HEK293T (cell line): ENCODE data around the gene DECR2.

Experiments
- ARNT ChIP-seq: fragments of 450-650 bp; IDR thresholded peaks from 2 replicates; pipeline ENCODE4 v1.6.1; 2017; ENCODE audit warnings: mild to moderate bottlenecking
- BHLHE40 ChIP-seq: fragments of 450-650 bp; IDR thresholded peaks from 2 replicates; pipeline ENCODE4 v1.6.1; 2016; ENCODE audit warnings: mild to moderate bottlenecking, moderate library complexity, borderline replicate concordance
- CTBP1 ChIP-seq: fragments of 450-650 bp; IDR thresholded peaks from 2 replicates; pipeline ENCODE4 v1.6.1; 2016; ENCODE audit warnings: borderline replicate concordance
- FOXA1 ChIP-seq: fragments of 450-650 bp; IDR thresholded peaks from 2 replicates; pipeline ENCODE4 v1.6.1; 2016; ENCODE audit warnings: mild to moderate bottlenecking
- FOXK2 ChIP-seq: fragments of 450-650 bp; IDR thresholded peaks from 2 replicates; pipeline ENCODE4 v1.6.1; 2016; ENCODE audit warnings: mild to moderate bottlenecking
- FOXM1 ChIP-seq: fragments of 450-650 bp; IDR thresholded peaks from 2 replicates; pipeline ENCODE4 v1.6.1; 2017; ENCODE audit warnings: mild to moderate bottlenecking, borderline replicate concordance
- HDGF ChIP-seq: fragments of 450-650 bp; IDR thresholded peaks from 2 replicates; pipeline ENCODE4 v1.6.1; 2017; ENCODE audit warnings: antibody characterized with exemption, borderline replicate concordance
- L3MBTL2 ChIP-seq: fragments of 450-650 bp; conservative IDR thresholded peaks from 2 replicates; pipeline ENCODE4 v1.6.1; 2016; ENCODE audit warnings: mild to moderate bottlenecking
- NFRKB ChIP-seq: fragments of 450-650 bp; IDR thresholded peaks from 2 replicates; pipeline ENCODE4 v1.6.1; 2016; ENCODE audit warnings: mild to moderate bottlenecking, moderate library complexity
- PKNOX1 ChIP-seq: fragments of 450-650 bp; IDR thresholded peaks from 2 replicates; pipeline ENCODE4 v1.6.1; 2016
- SP1 ChIP-seq: fragments of 450-650 bp; IDR thresholded peaks from 2 replicates; pipeline ENCODE4 v1.6.1; 2017
- SUZ12 ChIP-seq: fragments of 450-650 bp; IDR thresholded peaks from 2 replicates; pipeline ENCODE4 v1.6.1; 2016; ENCODE audit warnings: mild to moderate bottlenecking
- TARDBP ChIP-seq: fragments of 450-650 bp; IDR thresholded peaks from 2 replicates; pipeline ENCODE4 v1.6.1; 2016
- ZNF384 ChIP-seq: fragments of 450-650 bp; IDR thresholded peaks from 2 replicates; pipeline ENCODE4 v1.6.1; 2016

GRCh38 chr16:366476-366875 lies 35.2 kb upstream of the DECR2 start:
- TF ChIP-seq NFRKB (no peak), CTBP1 (no peak), BHLHE40 (no peak), SP1 (no peak), FOXK2 (no peak), ZNF384 (no peak), HDGF (no peak), TARDBP (no peak), FOXM1 (no peak), ARNT (no peak), PKNOX1 (no peak), L3MBTL2 (no peak), SUZ12 (no peak), FOXA1 (no peak)
